ENCODE data around the gene TMEM252.

The TMEM252 gene

DNA sequence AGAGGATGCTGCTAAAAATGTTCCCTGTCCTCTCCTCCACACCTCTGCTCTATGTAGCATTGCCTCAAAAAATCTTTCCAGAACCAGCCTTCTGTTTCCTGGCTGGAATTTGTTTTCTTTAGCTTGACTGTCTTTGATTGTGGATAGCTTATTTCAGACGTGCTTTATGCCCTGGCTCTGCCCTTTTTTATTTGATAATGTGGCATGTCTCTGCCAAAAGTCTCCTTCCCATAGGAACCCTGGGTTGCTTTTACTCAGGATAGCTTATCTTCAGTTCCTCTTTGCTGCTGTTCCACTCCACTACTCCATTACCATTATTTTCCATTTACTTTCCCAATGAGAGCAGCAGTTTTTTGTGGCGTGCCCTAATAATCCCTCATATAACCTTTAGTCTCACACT, 885 bp upstream of the TMEM252 start:
- H3K4me3 ChIP-seq (ENCODE audit: low read length) = no peak overlapping the region
- DNase-seq (ENCODE audit: low read depth) = no peak
- TF ChIP-seq, protein P1, sequence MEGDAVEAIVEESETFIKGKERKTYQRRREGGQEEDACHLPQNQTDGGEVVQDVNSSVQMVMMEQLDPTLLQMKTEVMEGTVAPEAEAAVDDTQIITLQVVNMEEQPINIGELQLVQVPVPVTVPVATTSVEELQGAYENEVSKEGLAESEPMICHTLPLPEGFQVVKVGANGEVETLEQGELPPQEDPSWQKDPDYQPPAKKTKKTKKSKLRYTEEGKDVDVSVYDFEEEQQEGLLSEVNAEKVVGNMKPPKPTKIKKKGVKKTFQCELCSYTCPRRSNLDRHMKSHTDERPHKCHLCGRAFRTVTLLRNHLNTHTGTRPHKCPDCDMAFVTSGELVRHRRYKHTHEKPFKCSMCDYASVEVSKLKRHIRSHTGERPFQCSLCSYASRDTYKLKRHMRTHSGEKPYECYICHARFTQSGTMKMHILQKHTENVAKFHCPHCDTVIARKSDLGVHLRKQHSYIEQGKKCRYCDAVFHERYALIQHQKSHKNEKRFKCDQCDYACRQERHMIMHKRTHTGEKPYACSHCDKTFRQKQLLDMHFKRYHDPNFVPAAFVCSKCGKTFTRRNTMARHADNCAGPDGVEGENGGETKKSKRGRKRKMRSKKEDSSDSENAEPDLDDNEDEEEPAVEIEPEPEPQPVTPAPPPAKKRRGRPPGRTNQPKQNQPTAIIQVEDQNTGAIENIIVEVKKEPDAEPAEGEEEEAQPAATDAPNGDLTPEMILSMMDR (conservative IDR thresholded peaks at IDR 0.05; ENCODE audit: low read length) = no peak

DNA sequence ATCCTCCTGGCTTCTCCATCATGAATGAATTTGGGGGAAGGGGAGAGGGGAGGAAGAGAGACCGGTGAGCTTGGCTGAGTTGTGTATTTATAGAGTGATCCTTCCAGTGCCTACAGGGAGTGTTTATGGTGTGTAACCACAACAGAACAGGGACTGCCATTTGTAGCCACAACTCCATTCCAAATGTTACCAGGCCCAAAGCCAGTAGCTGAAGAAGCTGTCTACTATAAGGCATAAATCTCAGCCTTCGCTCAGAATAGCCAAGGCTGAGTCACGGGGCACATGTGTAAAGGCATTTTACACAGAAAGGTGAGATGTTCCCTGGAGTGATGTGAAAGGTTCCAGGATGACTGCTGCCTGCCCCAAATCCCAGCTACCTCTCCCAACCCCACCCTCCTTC, 2.5 kb downstream of the TMEM252 start:
- no peak overlapping the region for H3K4me3 ChIP-seq (ENCODE audit: low read length)
- TF ChIP-seq, protein P1 (conservative IDR thresholded peaks at IDR 0.05; ENCODE audit: low read length) = no peak
- DNase-seq (ENCODE audit: low read depth) = no peak

DNA sequence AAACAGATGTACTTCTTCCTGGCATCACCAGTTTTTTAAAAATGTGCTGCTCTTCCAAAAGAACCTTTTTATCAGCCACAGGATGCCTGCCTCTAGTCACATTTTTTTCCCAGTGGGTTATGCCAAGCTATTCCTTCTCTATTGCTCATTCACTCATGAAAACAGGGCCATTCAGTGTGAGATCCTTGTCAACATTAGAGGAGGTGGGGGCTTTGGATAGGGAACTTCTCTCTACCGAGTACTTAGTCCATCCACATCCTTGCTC, 3.1 kb downstream of the TMEM252 start:
- DNase-seq (ENCODE audit: low read depth) = no peak
- TF ChIP-seq, protein P1 (conservative IDR thresholded peaks at IDR 0.05; ENCODE audit: low read length) = no peak
- H3K4me3 ChIP-seq (ENCODE audit: low read length) = no peak overlapping the region

DNA sequence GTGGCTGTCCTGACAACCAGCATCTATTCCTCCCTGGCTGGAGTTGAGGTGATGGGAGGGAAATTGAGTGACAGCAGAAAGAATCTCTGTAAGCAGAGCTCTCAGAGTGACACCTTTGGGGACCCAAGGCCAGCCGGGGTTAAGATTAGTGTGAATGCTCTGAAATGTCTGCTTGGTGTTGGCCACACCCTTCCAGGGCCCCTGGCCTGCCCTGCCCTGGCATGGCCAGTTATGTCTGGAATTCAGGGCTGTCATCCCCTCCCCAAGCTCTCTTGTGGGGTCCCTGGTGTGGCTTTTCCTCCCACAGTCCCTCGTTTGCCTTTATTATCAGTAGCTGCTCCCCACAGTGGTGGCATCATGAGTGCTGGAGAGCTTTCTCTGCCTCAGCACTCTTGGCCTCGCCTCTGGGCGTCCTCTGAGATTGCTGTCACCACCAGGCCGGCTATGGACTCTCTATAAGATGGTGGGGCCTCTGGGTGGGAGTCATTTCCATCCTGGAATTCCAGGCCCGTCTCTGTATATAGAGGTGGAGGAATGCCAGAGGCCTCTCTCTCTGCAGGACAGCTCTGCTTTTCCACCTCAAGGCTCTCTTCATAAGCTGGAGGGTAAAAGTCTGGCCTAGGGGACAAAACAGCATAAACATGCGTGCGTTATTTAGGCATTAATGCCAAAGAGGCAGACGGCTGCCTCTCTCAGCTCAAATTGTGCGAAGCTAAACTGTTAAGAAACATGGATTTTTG, 3.6 kb downstream of the TMEM252 start:
- no peak for DNase-seq (ENCODE audit: low read depth)
- no peak overlapping the region for H3K4me3 ChIP-seq (ENCODE audit: low read length)
- TF ChIP-seq, protein P1 (conservative IDR thresholded peaks at IDR 0.05; ENCODE audit: low read length) = no peak

DNA sequence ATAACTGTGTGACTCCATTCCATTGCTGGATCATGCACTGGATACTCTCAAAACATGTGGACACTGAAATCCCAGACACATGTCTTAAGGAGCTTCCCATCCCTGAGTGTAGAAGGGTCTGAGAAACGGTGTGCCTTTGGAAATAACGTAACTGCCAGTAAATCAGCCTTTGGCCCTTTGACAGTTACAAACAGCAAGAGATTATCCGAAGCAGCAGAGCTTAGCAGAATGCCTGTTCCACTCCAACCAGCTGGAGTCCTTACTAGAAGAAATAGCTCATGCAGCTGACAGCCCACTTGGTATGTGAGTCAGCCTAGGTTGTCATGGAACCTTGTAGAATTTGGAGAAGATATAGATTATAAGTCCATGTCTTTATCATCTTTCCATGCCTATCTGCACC, 7.0 kb downstream of the TMEM252 start:
- DNase-seq (ENCODE audit: low read depth) = no peak
- no peak overlapping the region for H3K4me3 ChIP-seq (ENCODE audit: low read length)
- TF ChIP-seq, protein P1 (conservative IDR thresholded peaks at IDR 0.05; ENCODE audit: low read length) = no peak

DNA sequence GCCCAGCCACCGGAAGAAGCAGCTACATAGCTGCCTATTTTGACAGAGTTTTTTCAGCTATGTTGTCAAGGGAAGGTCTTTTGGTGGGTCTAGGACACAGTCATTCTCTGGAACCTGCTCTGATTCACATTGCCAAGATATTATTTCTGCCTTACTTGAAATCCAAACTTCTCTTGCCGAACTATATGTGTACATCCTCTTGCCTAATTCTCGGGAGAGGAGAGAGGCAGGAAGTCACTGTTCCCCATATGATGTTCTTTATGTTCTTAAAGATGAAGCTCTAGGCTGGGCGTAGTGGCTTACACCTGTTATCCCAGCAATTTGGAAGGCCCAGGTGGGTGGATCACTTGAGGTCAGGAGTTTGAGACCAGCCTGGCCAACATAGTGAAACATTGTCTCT, 8.6 kb downstream of the TMEM252 start:
- no peak overlapping the region for H3K4me3 ChIP-seq (ENCODE audit: low read length)
- DNase-seq (ENCODE audit: low read depth) = no peak
- TF ChIP-seq, protein P1 (conservative IDR thresholded peaks at IDR 0.05; ENCODE audit: low read length) = no peak

DNA sequence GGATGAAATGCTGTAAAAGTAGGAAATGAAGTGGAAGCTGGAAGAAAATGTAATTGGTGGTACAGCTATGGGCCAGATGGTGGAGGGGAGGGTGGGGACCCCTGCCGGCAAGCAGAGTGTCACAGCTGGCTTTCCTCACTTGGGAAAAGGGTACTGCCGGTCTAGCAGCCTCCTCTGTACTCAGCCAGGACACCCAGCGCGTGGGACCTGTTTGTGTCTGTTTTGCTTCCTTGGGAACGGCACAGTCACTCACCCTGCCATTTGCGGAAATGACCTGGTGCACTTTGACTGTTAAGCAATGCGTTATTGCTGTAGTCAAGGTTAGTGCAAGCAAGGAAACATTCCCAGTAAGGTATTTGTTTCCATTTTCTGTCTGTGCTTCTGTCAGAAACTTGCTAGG, 10.1 kb downstream of the TMEM252 start:
- H3K4me3 ChIP-seq (ENCODE audit: low read length) = no peak overlapping the region
- TF ChIP-seq, protein P1 (conservative IDR thresholded peaks at IDR 0.05; ENCODE audit: low read length) = no peak
- DNase-seq (ENCODE audit: low read depth) = no peak
